ENCODE data around the gene KCNK10. TPM values are rescaled to one million over a fixed set of nuclear protein-coding genes. Genes with fewer than 3 reads are reported as not detected.

The KCNK10 gene
- total RNA-seq, 2 experiments from 2014 or later, result not detected

GRCh38 chr14:88258021-88258420 lies 65.0 kb downstream of the KCNK10 start:
- no peaks in the 10 kb centered on the region for H3K36me3 ChIP-seq (ENCODE audit: insufficient read depth, low read length)
- no peak for TF ChIP-seq CTCF (IDR thresholded peaks at IDR 0.05)
- Mint-ChIP-seq H3K27me3 (peaks cover 48% of the 10 kb centered on the region), H3K27ac (no peak overlapping the region), H3K9me3 (no peaks in the 10 kb centered on the region), H3K36me3 (ENCODE audit: low read depth) (no peaks in the 10 kb centered on the region), H3K4me3 (no peak overlapping the region), H3K4me1 (ENCODE audit: low read depth) (no peaks in the 10 kb centered on the region)
- no peak overlapping the region for H3K27ac ChIP-seq (ENCODE audit: low read depth in 1 of 2, low read length in 2 of 2)
- H3K4me1 ChIP-seq (ENCODE audit: insufficient read depth, low read length), result no peaks in the 10 kb centered on the region
- no peak overlapping the region for H3K4me3 ChIP-seq (ENCODE audit: low read length)
- ChIA-PET CTCF (no interaction called here), POLR2A (no interaction called here)
- intact Hi-C loops (cut with DNase I, micrococcal nuclease), result no loop called here
- peaks cover 3 to 8% of the 10 kb centered on the region in 2 experiments for H3K27me3 ChIP-seq (ENCODE audit: control insufficient read depth in 1 of 2, insufficient read depth in 2 of 2, low read length in 2 of 2)
- no peak for ATAC-seq (ENCODE audit: poor library complexity)
- no peaks in the 10 kb centered on the region for H3K9me3 ChIP-seq (ENCODE audit: control insufficient read depth in 1 of 2, insufficient read depth in 1 of 2, low read length in 2 of 2)
- DNase-seq, result no peak

- TF ChIP-seq CTCF (IDR thresholded peaks at IDR 0.05), result no peak
- Histone ChIP-seq H3K27me3 (ENCODE audit: control insufficient read depth in 1 of 2, insufficient read depth in 2 of 2, low read length in 2 of 2) (peaks cover 3 to 8% of the 10 kb centered on the region in 2 experiments), H3K36me3 (ENCODE audit: insufficient read depth, low read length) (no peaks in the 10 kb centered on the region), H3K4me3 (ENCODE audit: low read length) (no peak overlapping the region), H3K27ac (ENCODE audit: low read depth in 1 of 2, low read length in 2 of 2) (no peak overlapping the region), H3K9me3 (ENCODE audit: control insufficient read depth in 1 of 2, insufficient read depth in 1 of 2, low read length in 2 of 2) (no peaks in the 10 kb centered on the region), H3K4me1 (ENCODE audit: insufficient read depth, low read length) (no peaks in the 10 kb centered on the region)
- Mint-ChIP-seq H3K4me1 (ENCODE audit: low read depth) (no peaks in the 10 kb centered on the region), H3K4me3 (no peak overlapping the region), H3K36me3 (ENCODE audit: low read depth) (no peaks in the 10 kb centered on the region), H3K9me3 (no peaks in the 10 kb centered on the region), H3K27me3 (peaks cover 47% of the 10 kb centered on the region), H3K27ac (no peak overlapping the region)
- intact Hi-C loops (cut with DNase I, micrococcal nuclease), result no loop called here
- CTCF ChIA-PET, result no interaction called here
- POLR2A ChIA-PET, result no interaction called here
- DNase-seq (no peak), ATAC-seq (ENCODE audit: poor library complexity) (no peak)
Measured at GRCh38 chr14:88256997-88257950, 65.8 kb downstream of the KCNK10 start.

- Mint-ChIP-seq H3K36me3 (ENCODE audit: low read depth) (no peaks in the 10 kb centered on the region), H3K4me1 (ENCODE audit: low read depth) (no peaks in the 10 kb centered on the region), H3K4me3 (no peak overlapping the region), H3K27me3 (peaks cover 52% of the 10 kb centered on the region), H3K27ac (no peak overlapping the region), H3K9me3 (no peaks in the 10 kb centered on the region)
- no peak for TF ChIP-seq CTCF (IDR thresholded peaks at IDR 0.05)
- intact Hi-C loops (cut with DNase I, micrococcal nuclease), result no loop called here
- Histone ChIP-seq H3K4me3 (ENCODE audit: low read length) (no peak overlapping the region), H3K27me3 (ENCODE audit: control insufficient read depth in 1 of 2, insufficient read depth in 2 of 2, low read length in 2 of 2) (peaks cover 3 to 14% of the 10 kb centered on the region in 2 experiments), H3K9me3 (ENCODE audit: control insufficient read depth in 1 of 2, insufficient read depth in 1 of 2, low read length in 2 of 2) (no peaks in the 10 kb centered on the region), H3K36me3 (ENCODE audit: insufficient read depth, low read length) (no peaks in the 10 kb centered on the region), H3K27ac (ENCODE audit: low read depth in 1 of 2, low read length in 2 of 2) (no peak overlapping the region), H3K4me1 (ENCODE audit: insufficient read depth, low read length) (no peaks in the 10 kb centered on the region)
- no peak for DNase-seq
- ChIA-PET CTCF (no interaction called here), POLR2A (no interaction called here)
- no peak for ATAC-seq (ENCODE audit: poor library complexity)
Measured at GRCh38 chr14:88255798-88256197, 67.3 kb downstream of the KCNK10 start.
